A549 treated with dexamethasone at 1 μM for 4 hours (cell line): ENCODE measurements around the gene INIP. TPM values are rescaled to one million over a fixed set of nuclear protein-coding genes. Genes with fewer than 3 reads are reported as not detected.

Source experiments
- total RNA-seq: library from RNA; stranded (reverse); fragments of 200-300 nt; extraction: Qiagen RNA extraction; gene quantifications from 5 replicates; pipeline ENCODE4 v1.2.3, GENCODE V29; 2022

The INIP gene
- 18.3 to 22.0 TPM (median 18.7 TPM) in 5 replicates for total RNA-seq

GRCh38 chr9:112717661-112718331 lies at the start of gene INIP:
TSS of gene INIP (minus strand) at chr9:112718117. CDS start at chr9:112716485, 1,632 bp downstream.

GRCh38 chr9:112750016-112750763 lies 32.3 kb upstream of the INIP start, which contains the start of gene SNX30:
TSS of gene SNX30 (plus strand) at chr9:112750760. CDS start at chr9:112751002, 242 bp downstream.

Other genes with a start within 250 kb of the INIP start
- 1.5 to 3.0 TPM (median 2.7 TPM) in 5 replicates for gene KIAA1958, start 231.3 kb downstream of the INIP start, total RNA-seq
- gene SNX30, start 32.6 kb upstream of the INIP start, total RNA-seq = 4.7 to 6.7 TPM (median 6.1 TPM) in 5 replicates
- gene SLC46A2, start 172.8 kb upstream of the INIP start, total RNA-seq = not detected in 5 replicates